ENCODE data around the gene PID1.

PID1 gene

GRCh38 chr2:229059331-229060033 lies 211.6 kb downstream of the PID1 start:
- no peak for DNase-seq

- no peak for DNase-seq
These were observed 213.0 kb downstream of the PID1 start for GRCh38 chr2:229057976-229058553.

- DNase-seq = no peak
These were observed 216.8 kb downstream of the PID1 start for GRCh38 chr2:229054311-229054710.

- DNase-seq = no peak
These were observed 219.3 kb downstream of the PID1 start for GRCh38 chr2:229051798-229052197.

GRCh38 chr2:229050133-229050532 lies 221.0 kb downstream of the PID1 start:
- no peak for DNase-seq

- no peak for DNase-seq
These were observed 223.0 kb downstream of the PID1 start for GRCh38 chr2:229048134-229048533.

GRCh38 chr2:229045671-229046070 lies 225.4 kb downstream of the PID1 start:
- DNase-seq = no peak

GRCh38 chr2:229044581-229044980 lies 226.5 kb downstream of the PID1 start:
- no peak for DNase-seq

- no peak for DNase-seq
These were observed 227.4 kb downstream of the PID1 start for GRCh38 chr2:229043681-229044080.

- no peak for DNase-seq
These were observed 228.7 kb downstream of the PID1 start for GRCh38 chr2:229042349-229042748.

GRCh38 chr2:229041691-229042090 lies 229.4 kb downstream of the PID1 start:
- DNase-seq = no peak

- no peak for DNase-seq
These were observed 233.5 kb downstream of the PID1 start for GRCh38 chr2:229037621-229038020.

- DNase-seq = no peak
These were observed 237.3 kb downstream of the PID1 start for GRCh38 chr2:229033816-229034215.

GRCh38 chr2:229032608-229033234 lies 238.4 kb downstream of the PID1 start:
- DNase-seq = no peak

- no peak for DNase-seq
These were observed 243.6 kb downstream of the PID1 start for GRCh38 chr2:229027353-229028105.

- no peak for DNase-seq
These were observed 245.4 kb downstream of the PID1 start for GRCh38 chr2:229025653-229026052.

GRCh38 chr2:229022652-229023051 lies 248.4 kb downstream of the PID1 start:
- no peak for DNase-seq

- no peak for DNase-seq
These were observed 249.0 kb downstream of the PID1 start for GRCh38 chr2:229022071-229022470.

- no peak for DNase-seq
These were observed 261.3 kb downstream of the PID1 start for GRCh38 chr2:229009816-229010215.

- no peak for DNase-seq
These were observed 267.8 kb downstream of the PID1 start for GRCh38 chr2:229003256-229003655.

GRCh38 chr2:229001196-229001595 lies 269.9 kb downstream of the PID1 start:
- DNase-seq = no peak

- no peak for DNase-seq
These were observed 271.8 kb downstream of the PID1 start for GRCh38 chr2:228999326-228999725.

- no peak for DNase-seq
These were observed 282.3 kb downstream of the PID1 start for GRCh38 chr2:228988786-228989185.

All from NCI-H510A (cell line).